GM21367 (cell line): ENCODE measurements around the gene NLE1.
"Not testable (repeated sequence)": the region's sequence is repeated elsewhere in the genome, so short reads cannot be mapped to it uniquely, and the experiment has no call there.

Experiments
- ATAC-seq: cut with Tn5 transposase; IDR thresholded peaks from one replicate; pipeline ENCODE4 v1.9.1; 2021; ENCODE audit not compliant: unreplicated experiment

Gene NLE1

DNA sequence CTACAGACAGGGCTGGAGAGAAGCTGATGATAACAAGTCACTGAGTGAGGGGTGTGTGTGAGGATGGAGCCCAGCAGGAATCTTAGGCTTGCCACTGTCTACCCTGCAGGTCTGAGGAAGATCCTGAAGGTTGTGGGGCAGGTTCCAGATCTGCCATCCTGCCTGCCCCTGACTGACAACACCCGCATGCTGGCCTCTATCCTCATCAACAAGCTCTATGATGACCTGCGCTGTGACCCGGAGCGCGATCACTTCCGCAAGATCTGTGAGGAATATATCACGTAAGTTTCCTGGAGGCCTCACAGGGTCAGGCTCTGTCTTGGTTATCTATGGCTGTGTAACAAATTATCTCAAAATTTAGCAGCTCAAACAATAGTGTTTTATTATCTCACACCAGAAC is 21.8 kb upstream of the NLE1 start:
- no peak for ATAC-seq

DNA sequence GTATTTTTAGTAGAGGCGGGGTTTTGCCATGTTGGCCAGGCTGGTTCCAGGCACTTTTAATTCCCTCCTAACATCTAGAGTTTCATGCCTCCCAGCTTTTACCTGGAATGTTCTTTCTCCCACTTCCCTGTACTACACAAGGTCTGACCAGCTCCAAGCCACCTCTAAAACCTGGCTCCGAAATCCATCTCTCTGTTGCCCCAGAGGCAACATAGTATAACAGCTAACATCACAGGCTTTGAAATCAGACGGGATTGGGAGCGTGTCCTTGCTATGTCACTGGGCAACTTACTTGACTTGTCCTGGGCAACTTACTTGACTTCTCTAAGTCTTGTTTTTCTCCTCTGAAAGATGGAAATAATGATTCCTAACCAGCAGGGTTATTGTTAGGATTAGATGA is 20.7 kb upstream of the NLE1 start:
- no peak for ATAC-seq

DNA sequence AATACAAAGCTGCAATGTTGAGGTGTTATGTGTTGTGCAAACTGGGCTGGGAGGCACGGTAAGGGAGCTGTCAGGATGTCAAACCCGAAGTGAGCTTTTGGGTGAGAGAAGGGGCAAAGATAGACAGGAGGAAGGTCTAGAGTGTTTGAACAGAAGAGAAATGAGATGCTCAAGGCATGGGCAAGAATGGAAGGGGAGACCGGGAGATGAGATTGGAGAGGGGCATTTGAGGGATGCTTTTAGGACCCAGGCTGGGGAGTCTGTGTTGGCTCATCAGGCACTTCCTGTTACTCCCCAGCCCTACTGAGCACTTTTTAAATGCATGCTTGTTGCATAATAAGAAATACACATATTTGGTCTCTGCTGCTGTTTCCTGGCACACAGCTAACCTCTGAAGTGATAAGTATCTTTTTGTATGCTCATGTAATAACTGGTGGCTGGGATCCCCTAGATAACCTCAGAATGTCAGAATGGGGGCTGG is 19.2 kb upstream of the NLE1 start:
- no peak for ATAC-seq

DNA sequence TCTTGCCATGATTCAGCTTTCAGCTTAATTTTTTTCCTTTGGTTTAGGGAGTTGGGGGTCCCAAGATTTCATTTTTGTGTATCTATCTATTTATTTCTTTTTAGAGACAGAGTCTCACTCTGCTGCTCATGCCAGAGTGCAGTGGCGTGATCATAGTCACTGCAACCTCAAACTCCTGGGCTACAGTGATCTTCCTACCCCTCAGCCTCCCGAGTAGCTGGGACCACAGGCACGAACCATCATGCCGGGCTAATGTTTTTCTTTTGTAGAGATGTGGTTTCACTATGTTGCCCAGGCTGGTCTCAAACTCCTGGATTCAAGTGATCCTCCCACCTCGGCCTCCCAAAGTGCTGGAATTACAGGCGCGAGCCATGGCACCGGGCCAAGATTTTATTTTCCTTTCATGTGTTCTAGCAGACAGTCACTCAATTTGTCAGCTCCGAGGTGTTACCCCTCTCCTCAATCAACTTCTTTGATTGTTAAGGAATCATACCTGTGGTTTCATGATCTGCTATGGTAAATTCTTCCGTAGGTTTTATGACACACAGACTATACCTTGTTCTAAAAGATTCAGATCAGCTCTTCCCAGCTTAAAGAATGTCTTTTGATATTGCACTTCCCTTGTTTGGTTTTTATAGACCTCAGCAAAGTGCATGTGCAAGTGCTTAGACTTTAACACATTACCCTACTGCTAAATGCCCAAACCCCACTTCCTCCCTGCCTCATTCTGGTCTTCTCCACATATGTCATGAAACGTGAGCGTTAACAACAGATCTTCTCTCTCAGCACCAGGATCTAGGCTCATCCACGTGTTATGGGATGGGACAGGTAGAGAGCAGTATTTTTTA is 18.5 kb upstream of the NLE1 start:
- ATAC-seq, result no peak

DNA sequence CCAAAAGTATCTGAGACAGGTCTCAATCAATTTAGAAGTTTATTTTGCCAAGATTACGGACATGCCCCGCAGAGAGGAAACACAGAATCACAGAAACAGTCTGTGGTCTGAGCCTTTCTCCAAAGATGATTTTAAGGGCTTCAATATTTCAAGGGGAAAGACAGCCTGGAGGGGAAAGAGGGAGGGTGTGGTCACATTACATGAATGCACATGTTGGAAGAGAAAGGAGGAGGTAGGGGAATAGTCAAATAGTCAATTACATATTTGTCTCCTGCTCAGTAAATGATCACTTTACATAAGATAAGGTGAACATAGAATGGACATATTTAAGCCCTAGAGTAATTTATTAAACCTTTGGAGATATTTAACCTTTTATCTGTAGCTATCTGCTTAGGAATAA is 17.8 kb upstream of the NLE1 start:
- no peak for ATAC-seq

DNA sequence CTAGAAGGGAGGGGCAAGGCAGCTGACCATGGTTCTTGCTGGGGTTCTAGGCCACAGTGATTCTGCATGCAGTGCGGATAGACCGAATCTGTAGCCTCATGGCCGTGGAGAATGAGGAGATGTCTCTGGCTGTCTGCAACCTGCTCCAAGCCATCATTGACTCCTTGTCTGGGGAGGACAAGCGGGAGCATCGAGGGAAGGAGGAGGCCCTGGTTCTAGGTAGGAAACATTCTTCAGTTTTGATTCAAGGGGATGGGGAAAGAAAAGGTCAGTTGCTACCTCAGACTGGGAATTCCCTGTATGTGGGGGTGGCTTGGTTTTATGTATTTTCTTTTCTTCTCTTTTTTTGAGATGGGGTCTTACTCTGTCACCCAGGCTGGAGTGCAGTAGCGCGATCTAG is 13.1 kb upstream of the NLE1 start:
- ATAC-seq, result no peak

DNA sequence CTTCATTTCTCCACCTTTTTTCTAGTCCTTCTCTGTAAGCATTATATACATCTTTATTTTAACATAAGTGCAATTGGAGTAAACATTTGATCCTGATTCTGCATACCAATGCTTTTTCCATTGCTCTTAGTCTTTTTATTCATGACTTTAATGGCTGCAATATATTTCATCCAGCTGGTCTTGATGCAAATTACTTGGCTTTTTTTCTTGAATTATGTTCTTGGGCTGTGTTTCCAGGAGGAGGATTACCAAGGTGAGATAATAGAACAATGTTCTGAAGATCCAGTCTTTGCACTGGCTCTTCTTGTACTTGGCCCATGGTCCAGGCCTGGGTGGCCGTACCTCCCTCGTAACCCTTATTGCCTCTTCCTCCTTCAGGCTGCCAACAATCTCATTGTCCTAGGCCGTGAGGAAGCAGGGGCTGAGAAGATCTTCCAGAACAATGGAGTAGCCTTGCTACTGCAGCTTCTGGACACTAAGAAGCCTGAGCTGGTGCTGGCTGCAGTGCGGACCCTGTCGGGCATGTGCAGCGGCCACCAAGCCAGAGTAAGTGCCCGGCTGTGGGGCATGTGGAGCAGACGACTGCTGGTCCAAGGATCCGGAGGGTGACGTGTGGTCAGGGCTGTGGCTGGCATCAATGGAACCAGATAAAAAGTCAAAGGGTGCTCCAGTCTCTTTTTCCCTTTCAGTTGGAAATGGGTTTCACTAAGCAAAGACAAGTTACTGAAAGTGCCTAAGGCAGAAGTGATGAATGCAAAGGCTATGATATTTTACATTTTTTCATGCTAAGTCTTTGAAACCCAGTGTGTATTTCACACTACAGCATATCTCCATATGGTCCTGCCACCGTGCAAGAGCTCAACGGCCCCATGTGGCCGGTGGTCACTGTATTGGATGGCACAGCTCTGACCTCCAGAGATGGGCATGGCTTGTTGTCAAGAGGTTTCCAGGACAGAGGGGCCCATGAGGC is 12.4 kb upstream of the NLE1 start:
- ATAC-seq, result no peak

DNA sequence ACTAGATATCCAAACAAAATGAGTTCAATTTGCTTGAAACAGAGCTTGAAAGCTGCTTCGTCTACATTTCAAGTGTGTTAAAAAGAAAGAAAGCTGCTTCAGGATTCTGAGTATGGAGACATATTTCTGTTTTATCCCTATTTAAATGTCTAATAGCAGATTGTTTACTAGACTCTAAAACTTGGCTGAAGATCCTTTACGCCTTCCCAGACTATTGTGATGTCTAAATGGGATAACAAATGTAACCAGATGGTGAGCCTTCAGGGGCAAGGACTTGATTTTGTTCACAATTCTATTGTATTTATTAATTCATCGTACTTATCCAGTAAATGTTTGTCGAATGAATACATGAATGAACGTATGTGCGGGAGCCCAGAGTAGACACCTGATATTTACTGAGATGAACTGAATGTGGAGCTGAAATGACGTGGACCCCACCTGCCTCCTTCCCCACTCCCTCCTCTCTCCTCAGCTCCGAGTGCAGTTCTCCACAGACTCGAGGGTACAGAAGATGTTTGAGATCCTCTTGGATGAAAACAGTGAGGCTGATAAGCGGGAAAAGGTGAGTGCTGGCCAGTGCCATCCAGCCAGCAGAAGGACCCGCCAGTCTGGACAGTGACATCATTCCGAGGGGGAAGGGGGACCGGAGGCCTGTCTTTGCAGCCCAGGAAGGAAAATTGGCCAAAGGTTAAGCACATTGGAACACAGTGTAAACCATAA is 10.5 kb upstream of the NLE1 start:
- no peak for ATAC-seq

DNA sequence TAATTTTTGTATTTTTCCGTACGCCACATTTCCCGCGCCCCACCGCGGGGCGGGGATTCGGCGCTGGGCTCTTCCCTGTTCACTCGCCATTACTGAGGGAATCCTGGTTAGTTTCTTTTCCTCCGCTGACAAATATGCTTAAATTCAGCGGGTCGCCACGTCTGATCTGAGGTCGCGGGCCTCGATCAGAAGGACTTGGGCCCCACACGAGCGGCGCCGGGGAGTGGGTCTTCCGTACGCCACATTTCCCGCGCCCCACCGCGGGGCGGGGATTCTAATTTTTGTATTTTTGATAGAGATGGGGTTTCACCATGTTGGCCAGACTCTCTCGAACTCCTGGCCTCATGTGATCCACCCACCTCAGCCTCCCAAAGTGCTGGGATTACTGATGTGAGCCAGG is 9.0 kb upstream of the NLE1 start:
- ATAC-seq, result not testable (repeated sequence)

DNA sequence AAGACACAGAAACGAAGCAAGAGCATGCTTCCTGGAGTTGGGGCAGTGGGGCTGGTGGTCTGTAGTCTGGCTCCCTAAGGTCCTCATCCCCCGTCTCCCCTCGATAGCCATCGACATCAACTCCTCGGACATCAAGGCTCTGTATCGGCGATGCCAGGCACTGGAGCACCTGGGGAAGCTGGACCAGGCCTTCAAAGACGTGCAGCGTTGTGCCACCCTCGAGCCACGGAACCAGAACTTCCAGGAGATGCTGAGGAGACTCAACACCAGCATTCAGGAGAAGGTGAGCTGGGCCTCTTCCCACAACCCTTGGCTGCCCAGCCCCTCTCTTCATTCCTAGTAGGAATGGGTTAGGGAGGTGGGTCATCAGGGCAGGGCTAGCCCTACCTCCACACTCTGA is 7.8 kb upstream of the NLE1 start:
- ATAC-seq, result no peak

DNA sequence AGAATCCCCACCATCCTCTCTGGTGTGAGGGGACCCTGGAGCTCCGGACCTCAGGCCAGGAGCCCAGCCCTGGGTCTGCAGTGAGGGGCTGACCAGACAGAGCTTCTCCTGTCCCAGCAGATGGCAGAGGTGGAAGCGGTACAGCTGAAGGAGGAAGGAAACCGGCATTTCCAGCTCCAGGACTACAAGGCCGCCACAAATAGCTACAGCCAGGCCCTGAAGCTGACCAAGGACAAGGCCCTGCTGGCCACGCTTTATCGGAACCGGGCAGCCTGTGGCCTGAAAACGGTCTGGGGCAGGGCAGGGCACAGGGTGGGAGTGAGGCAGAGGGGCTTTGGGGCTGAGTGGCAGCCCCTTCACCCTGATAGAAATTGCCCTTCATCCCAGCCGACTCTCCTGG is 6.0 kb upstream of the NLE1 start:
- ATAC-seq, result no peak

DNA sequence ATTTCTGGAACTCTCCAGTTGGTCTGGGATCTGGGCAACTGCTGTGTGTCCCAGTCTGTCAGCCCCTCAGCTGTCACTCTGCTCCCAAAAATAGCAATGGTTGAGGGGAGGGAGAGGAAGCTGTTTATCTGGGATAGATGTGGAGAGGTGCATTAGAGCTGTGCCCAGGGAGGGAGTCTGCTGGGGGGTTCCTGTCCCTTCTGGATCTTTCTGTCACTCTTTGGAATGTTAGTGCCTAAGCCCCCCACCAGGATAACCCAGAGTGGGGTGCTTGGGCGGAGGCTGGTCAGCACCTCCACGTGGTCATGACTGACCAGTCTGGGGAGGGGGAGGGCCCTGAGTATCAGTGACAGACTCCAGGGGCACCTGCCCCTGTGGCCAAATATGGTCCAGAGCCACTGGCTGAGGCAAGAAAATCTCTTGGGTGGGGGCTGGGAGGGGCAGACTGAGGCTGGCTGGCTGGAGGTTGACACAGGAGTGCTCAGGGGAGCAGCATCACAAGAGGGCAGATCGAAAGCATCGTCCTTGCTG is 5.3 kb upstream of the NLE1 start, which contains the start of gene UNC45B:
UNC45B (plus strand) TSS at position 443 of the 531 bp plus-strand sequence. CDS start 447 bp downstream, outside the sequence.
- ATAC-seq, result no peak

DNA sequence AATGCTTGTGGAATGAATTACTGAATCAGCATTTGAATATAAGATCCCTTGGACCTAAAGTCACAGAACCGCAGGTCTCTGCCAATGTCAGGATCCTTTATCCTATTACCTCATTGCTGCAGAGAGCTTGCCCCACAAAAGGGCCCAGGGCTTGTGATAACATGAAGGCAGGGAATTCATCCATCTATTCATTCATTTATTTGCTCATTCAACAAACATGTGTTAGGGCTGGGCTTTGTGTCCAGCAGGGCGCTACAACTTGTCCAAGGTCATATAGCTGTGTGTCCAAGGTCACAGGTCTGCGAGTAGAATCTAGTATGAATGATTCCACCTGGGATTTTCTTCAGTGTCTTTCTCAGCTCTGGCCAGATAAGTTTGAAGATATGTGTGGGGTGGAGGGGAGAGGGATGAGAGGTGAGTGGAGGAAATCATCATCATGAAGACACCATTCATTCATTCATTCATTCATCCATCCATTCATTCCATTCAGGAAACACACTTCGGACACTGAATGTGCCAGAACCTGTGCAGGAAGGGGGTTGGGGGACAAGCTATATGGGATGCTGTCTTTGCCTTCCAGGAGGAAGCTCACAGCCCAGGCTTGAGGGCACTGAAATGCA is 4.2 kb upstream of the NLE1 start:
- no peak for ATAC-seq

DNA sequence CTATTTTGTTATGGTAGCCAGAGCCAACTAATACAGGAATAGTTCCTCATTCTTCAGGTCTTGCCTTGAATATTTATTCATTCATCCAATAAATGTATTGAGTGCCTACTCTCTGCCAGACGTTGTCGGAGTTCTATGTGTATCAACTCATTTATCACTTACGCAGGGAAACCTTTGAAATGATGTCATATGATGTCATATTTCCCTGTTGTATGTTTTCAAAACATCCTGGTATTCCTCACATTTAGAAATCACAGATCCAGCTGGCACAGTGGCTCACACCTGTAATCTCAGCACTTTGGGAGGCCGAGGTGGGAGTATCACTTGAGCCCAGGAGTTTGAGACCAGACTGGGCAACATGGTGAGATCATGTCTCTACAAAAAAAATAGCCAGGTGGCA is 2.7 kb upstream of the NLE1 start:
- no peak for ATAC-seq

DNA sequence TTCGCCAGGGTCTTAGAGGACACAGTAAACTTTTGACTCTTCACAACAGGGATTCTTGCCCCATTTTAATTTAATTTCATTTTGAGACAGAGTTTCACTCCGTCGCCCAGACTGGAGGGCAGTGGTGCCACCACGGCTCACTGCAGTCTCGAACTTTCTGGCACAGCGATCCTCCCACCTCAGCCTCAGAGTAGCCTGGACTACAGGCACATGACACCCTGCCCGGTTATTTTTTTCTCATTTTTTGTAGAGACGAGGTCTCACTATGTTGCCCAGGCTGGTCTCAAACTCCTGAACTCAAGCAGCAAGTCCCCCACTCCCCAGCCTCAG is 329 bp upstream of the NLE1 start:
- ATAC-seq, result no peak

DNA sequence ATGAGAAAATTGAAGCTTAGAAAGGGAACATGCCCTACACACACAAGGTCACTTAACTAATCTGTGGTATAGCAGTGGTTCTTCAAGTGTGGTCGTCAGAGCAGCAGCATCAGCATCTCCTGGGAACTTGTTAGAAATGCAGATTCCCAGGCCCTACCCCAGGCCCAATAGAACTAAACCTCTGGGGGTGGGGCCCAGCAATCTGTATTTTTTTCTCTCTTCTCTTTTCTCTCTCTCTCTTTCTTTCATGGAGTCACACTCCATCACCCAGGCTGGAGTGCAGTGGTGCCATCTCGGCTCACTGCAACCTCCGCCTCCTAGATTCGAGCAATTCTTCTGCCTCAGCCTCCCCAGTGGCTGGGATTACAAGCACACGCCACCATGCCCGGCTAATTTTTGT is 3.9 kb downstream of the NLE1 start:
- no peak for ATAC-seq

DNA sequence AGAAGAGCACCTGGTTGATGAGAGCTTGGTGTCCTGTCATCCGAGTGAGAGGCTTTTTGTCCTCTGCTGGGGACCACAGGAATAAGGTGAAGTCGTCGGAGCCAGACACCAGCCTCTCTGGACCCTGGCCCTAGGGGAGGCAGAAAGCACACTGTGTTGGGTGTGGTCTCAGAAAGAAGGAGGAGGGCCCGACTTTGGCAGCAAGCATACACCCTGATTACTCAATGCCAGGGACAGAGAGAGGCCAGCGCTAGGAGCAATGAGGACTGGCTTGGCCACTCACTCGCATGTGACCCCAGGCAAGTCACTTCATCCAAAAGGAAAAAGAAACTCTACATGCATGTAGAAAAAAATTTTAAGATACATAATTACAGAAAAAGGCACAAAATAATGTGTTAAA is 6.8 kb downstream of the NLE1 start:
- no peak for ATAC-seq

DNA sequence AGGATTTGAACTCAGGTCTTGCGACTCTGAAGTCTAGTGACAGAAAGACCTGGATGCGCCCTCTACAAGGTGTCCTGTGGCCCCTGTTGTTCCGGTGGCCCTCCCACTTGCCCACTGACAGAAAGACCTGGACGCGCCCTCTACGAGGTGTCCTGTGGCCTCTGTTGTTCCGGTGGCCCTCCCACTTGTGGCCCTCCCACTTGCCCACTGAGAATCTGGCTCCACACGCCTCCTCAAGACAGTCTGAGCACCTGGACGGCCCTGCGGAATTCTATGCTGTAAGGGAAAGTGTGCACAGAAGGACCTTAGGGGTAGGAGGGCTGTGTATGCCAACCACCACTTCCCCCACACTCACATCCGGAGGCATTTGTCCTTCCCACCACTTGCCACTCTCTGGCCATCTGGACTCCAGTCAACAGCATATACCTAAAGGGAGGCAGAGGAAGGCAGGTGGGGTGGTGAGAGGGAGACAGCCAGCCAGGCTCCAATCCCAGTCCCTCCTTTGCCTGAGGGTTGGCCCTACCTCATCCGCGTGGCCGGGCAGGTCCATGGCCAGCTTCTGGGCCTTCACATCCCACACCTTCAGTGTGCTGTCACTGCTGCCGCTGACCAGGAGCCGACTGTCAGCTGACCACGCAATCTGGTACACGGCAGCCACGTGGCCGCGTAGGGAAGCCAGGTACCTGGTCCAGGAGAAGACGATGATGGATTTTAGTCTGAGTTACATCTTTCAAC is 9.1 kb downstream of the NLE1 start:
- no peak for ATAC-seq

DNA sequence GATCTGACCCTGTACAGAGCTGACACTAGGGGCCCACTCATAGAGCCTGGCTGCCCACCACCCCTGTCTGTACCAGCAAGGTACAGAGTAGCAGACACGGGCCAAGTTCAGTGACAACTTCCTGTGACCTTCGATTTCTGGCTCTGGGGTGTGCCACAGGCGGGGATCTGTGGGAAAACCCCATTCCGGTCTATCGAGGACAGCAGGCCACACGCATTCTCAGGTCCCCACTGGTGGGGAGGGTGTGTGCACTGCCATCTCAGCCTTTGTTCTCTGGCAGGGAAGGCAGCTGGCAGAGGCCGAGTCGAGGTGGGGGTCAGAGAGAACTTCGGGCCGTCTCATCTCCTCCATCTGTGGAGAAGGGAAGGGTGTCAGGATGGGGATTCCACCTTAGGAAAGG is 10.0 kb downstream of the NLE1 start:
- ATAC-seq, result no peak

DNA sequence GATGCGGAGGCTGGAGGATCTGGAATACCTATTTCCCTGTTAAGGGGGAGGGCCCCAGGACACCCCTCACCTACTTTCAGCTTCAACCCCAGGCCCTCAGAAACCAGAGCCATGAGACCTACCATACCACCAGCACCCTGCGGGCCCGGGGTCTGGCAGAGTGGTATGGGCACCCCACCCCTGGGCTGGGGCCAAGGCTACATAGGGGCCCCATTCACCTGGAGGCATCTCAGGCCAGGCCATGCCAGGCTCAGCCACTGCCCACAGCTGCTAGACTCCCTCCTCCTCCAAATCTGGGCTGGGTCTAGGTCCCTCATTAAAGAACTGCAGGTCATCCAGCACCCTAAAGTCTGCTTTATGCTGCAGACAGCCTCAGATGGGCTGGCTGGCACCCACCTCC is 11.7 kb downstream of the NLE1 start:
- ATAC-seq, result no peak
